ENCODE measurements around the gene CHRM5.

Gene CHRM5

GRCh38 chr15:34102175-34102925 is 134.1 kb downstream of the CHRM5 start:
- DNase-seq = no peak

DNA sequence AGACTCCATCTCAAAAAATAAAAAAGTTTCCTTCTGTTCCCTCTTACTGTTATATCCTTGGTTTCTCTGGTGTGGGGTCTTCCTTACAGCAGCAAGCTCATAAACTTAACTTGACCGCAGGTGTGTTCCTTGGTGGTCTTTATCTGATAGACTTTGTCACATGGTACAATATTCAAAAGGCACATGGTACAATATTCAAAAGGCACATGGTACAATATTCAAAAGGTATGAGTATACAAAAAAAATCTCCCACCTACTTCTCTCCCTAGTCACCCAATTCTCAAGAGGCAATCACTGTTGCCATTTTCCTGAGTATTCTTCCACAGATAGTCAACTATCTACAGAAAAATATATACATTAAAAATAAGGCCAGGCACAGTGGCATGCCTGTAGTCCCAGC is 138.1 kb downstream of the CHRM5 start:
- DNase-seq = no peak

DNA sequence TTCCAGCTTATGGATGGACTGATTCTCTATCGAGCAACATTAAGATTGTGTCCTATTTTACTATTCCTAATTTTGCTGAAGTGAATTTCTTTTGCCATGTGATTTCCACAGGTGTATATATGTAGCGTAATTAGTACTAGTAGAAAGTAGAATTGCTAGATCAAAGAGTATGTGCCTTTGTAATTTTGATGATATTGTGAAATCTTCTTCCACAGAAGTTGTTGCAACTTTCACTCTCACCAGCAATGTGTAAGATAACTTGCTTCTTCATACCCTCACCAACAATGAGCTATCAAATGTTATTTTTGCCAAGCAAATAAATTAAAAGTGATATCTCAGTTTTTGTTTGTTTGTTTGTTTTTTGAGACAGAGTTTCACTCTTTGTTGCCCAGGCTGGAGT is 139.0 kb downstream of the CHRM5 start:
- DNase-seq = no peak

GRCh38 chr15:34109797-34110663 is 141.7 kb downstream of the CHRM5 start:
- peak in 1 of 2 donors; percentile 34 for DNase-seq

DNA sequence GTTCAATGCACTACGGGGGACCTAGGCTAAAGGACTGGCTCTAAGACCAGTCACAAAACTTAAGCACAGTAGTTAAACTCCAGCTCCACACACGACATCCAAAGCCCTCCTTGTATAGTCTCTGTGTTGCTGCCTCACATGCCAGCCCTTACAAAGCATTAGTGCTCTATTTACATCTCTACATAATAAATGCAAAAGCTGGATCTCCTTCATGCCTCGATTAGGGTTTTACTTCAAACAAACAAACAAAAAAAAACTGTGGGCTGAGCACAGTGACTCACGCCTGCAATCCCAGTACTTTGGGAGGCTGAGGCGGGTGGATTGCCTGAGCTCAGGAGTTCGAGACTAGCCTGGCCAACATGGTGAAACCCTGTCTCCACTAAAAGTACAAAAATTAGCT is 143.2 kb downstream of the CHRM5 start:
- no peak for DNase-seq

DNA sequence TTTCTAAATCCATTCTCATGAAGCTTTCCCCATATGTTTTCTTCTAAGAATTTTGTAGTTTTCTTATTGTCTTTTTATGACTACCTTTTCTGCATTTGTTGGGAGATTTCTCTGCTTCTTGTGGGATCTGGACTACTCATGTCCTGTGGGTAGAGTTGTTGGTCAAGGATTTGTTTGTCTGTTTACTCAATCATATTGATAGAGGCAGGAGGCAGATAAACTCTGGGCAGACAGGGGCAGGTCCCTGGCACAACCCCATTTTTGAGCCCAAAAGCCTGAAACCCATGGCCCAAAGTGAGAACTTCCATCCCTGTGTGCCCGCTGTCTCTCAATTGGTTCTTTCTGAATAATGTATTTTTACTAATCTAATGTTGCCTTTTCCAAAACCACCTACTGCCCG is 145.9 kb downstream of the CHRM5 start:
- DNase-seq = no peak

DNA sequence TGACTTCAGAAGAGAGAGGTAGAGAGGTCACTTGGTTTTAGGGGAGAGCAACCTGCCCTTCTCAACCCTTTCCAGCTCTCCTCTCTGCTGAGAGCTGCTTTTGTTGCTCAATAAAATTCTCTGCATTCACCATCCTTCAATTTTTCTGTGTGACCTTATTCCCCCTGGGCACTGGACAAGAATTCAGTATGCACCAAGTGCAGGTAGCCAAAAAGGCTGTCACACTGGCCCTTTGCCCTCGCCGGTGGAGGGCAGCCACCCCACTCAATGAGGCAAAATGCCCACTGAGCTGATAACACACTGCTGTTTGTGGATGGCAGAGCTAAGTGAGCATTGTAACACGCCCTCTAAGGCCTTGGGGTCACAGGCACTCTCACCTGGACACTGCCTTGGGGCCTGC is 146.4 kb downstream of the CHRM5 start:
- no peak for DNase-seq

GRCh38 chr15:34116620-34117019 is 148.3 kb downstream of the CHRM5 start:
- DNase-seq = no peak
